HUES48 (cell line): Measurements from ENCODE around the gene ABCC10.
"Not testable (repeated sequence)": the region's sequence is repeated elsewhere in the genome, so short reads cannot be mapped to it uniquely, and the experiment has no call there.

Source experiments
- H3K27ac ChIP-seq: one replicate; pipeline ENCODE4 v1.7.0; 2013; ENCODE audit warnings: low read depth, low read length, inconsistent platforms
- H3K27me3 ChIP-seq: 2 replicates; pipeline ENCODE4 v1.6.1; 2013; ENCODE audit warnings: mild to moderate bottlenecking, low read length; ENCODE audit not compliant: control insufficient read depth, insufficient read depth
- H3K36me3 ChIP-seq: 2 replicates; pipeline ENCODE4 v1.6.1; 2013; ENCODE audit warnings: low read length; ENCODE audit not compliant: control insufficient read depth, insufficient read depth
- H3K4me1 ChIP-seq: 2 replicates; pipeline ENCODE4 v1.6.1; 2013; ENCODE audit warnings: mild to moderate bottlenecking, low read length; ENCODE audit not compliant: control insufficient read depth, insufficient read depth
- H3K4me3 ChIP-seq: 2 replicates; pipeline ENCODE4 v1.5.1; 2013; ENCODE audit warnings: mild to moderate bottlenecking, low read depth, low read length
- H3K9ac ChIP-seq: 2 replicates; pipeline ENCODE4 v1.6.1; 2013; ENCODE audit warnings: mild to moderate bottlenecking, low read depth, low read length, moderate library complexity
- H3K9me3 ChIP-seq: 2 replicates; pipeline ENCODE4 v1.6.1; 2013; ENCODE audit warnings: low read length; ENCODE audit not compliant: control insufficient read depth, insufficient read depth

Gene ABCC10

DNA sequence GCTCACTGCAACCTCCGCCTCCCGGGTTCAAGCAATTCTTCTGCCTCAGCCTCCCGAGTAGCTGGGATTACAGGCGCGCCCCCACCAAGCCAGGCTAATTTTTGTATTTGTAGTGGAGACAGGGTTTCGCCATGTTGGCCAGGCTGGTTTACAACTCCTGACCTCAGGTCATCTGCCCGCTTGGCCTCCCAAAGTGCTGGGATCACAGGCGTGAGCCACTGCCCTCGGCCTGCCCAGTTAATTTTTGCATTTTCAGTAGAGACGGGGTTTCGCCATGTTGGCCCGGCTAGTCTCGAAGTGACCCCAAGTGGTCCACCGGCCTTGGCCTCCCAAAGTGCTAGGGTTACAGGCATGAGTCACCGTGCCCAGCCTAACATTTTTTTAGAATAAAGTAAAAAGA is 30.8 kb downstream of the ABCC10 start:
- H3K36me3 ChIP-seq, H3K27ac ChIP-seq, H3K9me3 ChIP-seq, H3K4me3 ChIP-seq, H3K4me1 ChIP-seq, H3K9ac ChIP-seq: not testable (repeated sequence)
- peaks cover 36% of the 10 kb centered on the region for H3K27me3 ChIP-seq

DNA sequence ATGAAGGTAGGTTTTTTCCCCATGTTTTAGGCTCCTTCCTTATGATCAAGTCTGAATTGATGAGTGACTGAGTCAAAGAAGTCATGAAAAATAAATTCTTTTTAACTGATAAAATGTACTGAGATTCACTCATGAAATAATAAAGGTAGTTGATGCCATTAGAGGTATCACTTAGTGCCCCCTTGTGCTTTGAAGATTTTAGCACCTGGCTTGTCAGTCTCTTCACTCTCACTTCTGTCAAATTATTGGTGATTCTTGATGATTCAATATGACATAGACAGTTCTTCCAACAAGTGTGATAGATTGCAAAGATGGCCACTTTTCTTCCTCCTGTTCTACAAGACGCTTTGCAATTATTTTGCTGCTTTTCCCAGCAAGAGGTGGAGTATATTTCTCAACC is 32.2 kb downstream of the ABCC10 start:
- Histone ChIP-seq H3K9me3 (no peaks in the 10 kb centered on the region), H3K36me3 (no peaks in the 10 kb centered on the region), H3K27me3 (peaks cover 28% of the 10 kb centered on the region), H3K4me3 (no peak overlapping the region), H3K4me1 (no peaks in the 10 kb centered on the region), H3K27ac (no peak overlapping the region), H3K9ac (no peak overlapping the region)

GRCh38 chr6:43460032-43460431 is 32.7 kb downstream of the ABCC10 start:
- Histone ChIP-seq H3K4me3 (no peak overlapping the region), H3K4me1 (no peaks in the 10 kb centered on the region), H3K27me3 (peaks cover 23% of the 10 kb centered on the region), H3K9ac (no peak overlapping the region), H3K27ac (no peak overlapping the region), H3K9me3 (no peaks in the 10 kb centered on the region), H3K36me3 (no peaks in the 10 kb centered on the region)

DNA sequence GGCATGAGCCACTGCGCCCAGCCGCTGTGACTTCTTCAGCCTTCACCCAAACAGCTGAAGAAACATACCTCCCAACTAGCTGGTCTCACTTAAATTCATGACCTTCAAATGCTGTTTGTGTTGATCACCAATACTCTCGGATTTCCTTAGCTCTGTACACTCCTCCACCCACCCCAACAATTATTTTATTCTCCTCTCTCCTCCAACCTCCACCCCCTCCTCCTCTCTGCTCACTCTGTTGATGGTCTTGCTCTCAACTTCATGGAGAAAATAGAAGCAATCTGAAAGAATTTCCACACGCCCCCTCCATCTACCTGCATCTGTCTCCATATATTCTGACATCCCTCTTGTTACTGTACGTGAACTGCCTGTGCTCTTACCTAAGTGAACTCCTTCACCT is 34.6 kb downstream of the ABCC10 start:
- no peaks in the 10 kb centered on the region for H3K9me3 ChIP-seq
- H3K27ac ChIP-seq = no peak overlapping the region
- H3K27me3 ChIP-seq = peaks cover 6% of the 10 kb centered on the region
- H3K4me1 ChIP-seq = no peaks in the 10 kb centered on the region
- H3K9ac ChIP-seq = no peak overlapping the region
- H3K4me3 ChIP-seq = no peak overlapping the region
- no peaks in the 10 kb centered on the region for H3K36me3 ChIP-seq

- Histone ChIP-seq H3K4me1 (0 out of 2 replicates have a peak, but pooled peaks cover 7% of the 10 kb centered on the region), H3K9me3 (no peaks in the 10 kb centered on the region), H3K27ac (no peak overlapping the region), H3K36me3 (no peaks in the 10 kb centered on the region), H3K9ac (no peak overlapping the region), H3K27me3 (no peaks in the 10 kb centered on the region), H3K4me3 (no peak overlapping the region)
Observed at GRCh38 chr6:43464337-43464736, 37.0 kb downstream of the ABCC10 start.

DNA sequence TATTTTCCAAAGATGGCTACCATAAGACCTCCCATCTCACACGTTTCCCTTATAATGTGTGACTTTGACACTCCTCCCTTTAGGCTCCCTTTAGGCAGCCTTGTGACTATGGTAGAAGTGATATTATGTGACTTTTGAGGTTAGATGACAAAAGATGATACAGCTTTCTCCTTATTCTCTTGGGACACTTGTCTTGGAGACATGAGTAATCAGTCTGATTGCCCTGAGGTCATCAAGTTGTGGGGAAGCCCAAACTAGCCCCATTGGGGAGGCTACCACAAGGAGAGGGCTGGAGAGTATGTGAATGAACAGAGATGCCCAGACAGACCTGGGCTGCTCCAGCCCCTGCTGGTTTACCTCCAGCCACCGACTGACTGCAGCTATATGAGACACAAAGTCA is 38.6 kb downstream of the ABCC10 start:
- no peak overlapping the region for H3K27ac ChIP-seq
- 0 out of 2 replicates have a peak, but pooled peaks cover 9% of the 10 kb centered on the region for H3K4me1 ChIP-seq
- no peaks in the 10 kb centered on the region for H3K27me3 ChIP-seq
- no peaks in the 10 kb centered on the region for H3K36me3 ChIP-seq
- no peaks in the 10 kb centered on the region for H3K9me3 ChIP-seq
- no peak overlapping the region for H3K9ac ChIP-seq
- H3K4me3 ChIP-seq = no peak overlapping the region

- H3K9me3 ChIP-seq, H3K36me3 ChIP-seq, H3K27me3 ChIP-seq, H3K4me3 ChIP-seq, H3K4me1 ChIP-seq, H3K9ac ChIP-seq, H3K27ac ChIP-seq: not testable (repeated sequence)
Observed at GRCh38 chr6:43467265-43467664, 39.9 kb downstream of the ABCC10 start.

DNA sequence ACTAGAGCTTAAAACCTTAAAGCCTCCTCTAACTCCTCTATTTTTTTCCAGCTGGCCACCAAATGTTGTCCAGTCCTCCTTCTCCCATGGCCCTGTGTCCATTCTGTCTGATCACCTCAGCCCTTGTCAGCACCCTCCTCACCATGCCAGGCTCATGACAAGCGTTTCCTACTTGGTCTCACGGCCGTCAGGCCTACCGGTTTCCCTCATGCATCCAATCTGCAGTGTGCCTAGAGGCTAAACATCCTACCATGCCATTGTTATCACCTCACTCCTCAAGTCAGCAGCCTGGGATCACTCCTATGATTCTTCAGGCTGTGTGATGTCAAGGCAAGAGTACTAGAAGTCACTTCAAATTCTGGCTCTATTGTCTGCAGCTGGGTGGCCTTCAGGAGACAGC is 40.4 kb downstream of the ABCC10 start:
- H3K4me1 ChIP-seq = 0 out of 2 replicates have a peak, but pooled peaks cover 9% of the 10 kb centered on the region

DNA sequence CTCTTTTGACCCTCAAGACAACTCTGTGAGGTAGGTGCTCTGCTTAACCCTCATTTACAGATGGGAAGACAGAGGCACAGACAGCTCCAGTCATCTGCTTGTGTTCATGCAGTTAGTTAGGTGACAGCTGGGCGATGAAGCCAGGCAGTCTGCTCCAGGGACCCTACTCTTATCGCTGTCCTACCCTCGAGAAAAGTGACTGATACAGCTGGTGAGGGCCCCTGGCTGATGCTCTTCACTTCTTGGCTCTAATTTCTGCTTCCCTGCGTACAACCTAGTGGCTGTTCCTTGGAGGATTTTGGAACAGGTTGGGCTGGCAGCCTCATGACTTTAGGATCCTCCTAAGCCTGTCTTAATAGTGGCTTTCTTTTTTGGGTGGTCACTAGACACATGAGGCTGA is 40.9 kb downstream of the ABCC10 start:
- Histone ChIP-seq H3K36me3 (no peaks in the 10 kb centered on the region), H3K9me3 (no peaks in the 10 kb centered on the region), H3K27ac (no peak overlapping the region), H3K27me3 (no peaks in the 10 kb centered on the region), H3K4me3 (no peak overlapping the region), H3K4me1 (0 out of 2 replicates have a peak, but pooled peaks cover 9% of the 10 kb centered on the region), H3K9ac (no peak overlapping the region)

More for the DNA sequence above, 40.4 kb downstream of the ABCC10 start:
- Histone ChIP-seq H3K36me3 (no peaks in the 10 kb centered on the region), H3K4me3 (no peak overlapping the region), H3K9ac (no peak overlapping the region), H3K27me3 (no peaks in the 10 kb centered on the region), H3K9me3 (no peaks in the 10 kb centered on the region), H3K27ac (no peak overlapping the region)

DNA sequence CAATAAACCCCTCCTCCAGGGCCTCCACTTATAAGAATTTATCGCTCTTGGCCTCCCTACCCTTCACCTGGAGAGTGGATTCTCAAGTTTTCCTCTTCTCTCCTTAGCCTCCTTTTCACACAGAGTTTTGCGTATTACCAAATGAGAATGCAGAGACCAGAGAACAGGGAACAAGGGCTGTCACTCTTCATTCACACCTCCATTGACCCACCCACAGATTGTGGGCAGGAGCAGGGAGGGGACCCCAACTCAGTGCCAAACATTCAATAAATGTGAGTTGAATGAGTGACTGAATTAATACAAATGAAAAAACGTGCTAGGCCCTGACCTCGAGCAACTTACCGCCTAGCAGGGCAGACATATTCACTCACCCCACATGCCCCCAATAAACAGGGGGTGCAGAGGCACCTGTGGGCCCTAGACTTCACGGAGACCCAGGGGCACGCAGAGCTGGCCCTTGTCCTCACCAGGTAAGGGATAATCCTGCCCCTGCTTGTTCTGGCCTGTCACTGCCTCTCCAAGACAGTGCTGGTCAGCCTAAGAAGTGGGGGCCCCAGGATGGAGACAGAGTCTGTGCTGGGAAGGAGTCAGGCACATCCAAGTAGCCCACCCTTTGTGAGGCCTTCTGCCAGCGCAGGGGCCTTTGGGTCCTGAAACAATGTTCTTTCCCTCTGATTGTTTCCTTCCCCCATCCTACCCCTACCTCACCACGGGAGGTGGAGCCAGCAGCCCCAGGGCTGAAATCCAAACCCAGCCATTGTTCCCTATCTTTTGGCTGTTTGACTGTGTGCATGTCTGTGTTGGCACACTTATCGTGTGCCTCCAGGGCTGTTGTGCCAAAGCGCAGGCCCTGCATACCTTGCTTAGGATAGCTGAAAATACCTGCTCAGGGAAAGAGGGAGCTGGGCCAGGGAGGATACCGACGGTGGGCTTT is 41.7 kb downstream of the ABCC10 start:
- H3K4me1 ChIP-seq = 0 out of 2 replicates have a peak, but pooled peaks cover 9% of the 10 kb centered on the region
- no peak overlapping the region for H3K4me3 ChIP-seq
- no peaks in the 10 kb centered on the region for H3K36me3 ChIP-seq
- no peaks in the 10 kb centered on the region for H3K9me3 ChIP-seq
- H3K27ac ChIP-seq = no peak overlapping the region
- H3K27me3 ChIP-seq = no peaks in the 10 kb centered on the region
- no peak overlapping the region for H3K9ac ChIP-seq

- H3K27me3 ChIP-seq = no peaks in the 10 kb centered on the region
- H3K9ac ChIP-seq = no peak overlapping the region
- no peaks in the 10 kb centered on the region for H3K9me3 ChIP-seq
- H3K4me1 ChIP-seq = 0 out of 2 replicates have a peak, but pooled peaks cover 9% of the 10 kb centered on the region
- no peak overlapping the region for H3K4me3 ChIP-seq
- H3K27ac ChIP-seq = no peak overlapping the region
- no peaks in the 10 kb centered on the region for H3K36me3 ChIP-seq
Observed at GRCh38 chr6:43469947-43470346, 42.6 kb downstream of the ABCC10 start.
